Fibroblast of skin of left quadriceps (primary cell): ENCODE data around the gene TEX51.

Source experiments
- DNase-seq, 2 experiments: peaks; one replicate each; pipeline ENCODE4 v3.0.0-alpha.2; 2013; ENCODE audit warnings: low read depth in 2 of 2

Gene TEX51

GRCh38 chr2:126898636-126899035 is at the start of gene TEX51:
TSS of gene TEX51 (plus strand) at chr2:126898890. CDS start at chr2:126898919, 29 bp downstream.
- DNase-seq = no peak

- no peak for DNase-seq
These were observed 49.6 kb upstream of the TEX51 start for GRCh38 chr2:126849054-126849453.

- no peak for DNase-seq
These were observed 49.2 kb upstream of the TEX51 start for GRCh38 chr2:126849486-126849885.

GRCh38 chr2:126849991-126850535 is 48.6 kb upstream of the TEX51 start:
- DNase-seq = no peak

GRCh38 chr2:126850940-126851339 is 47.8 kb upstream of the TEX51 start:
- DNase-seq = no peak

GRCh38 chr2:126851756-126852155 is 46.9 kb upstream of the TEX51 start:
- DNase-seq = no peak

GRCh38 chr2:126852361-126852760 is 46.3 kb upstream of the TEX51 start:
- no peak for DNase-seq

GRCh38 chr2:126855606-126856005 is 43.1 kb upstream of the TEX51 start:
- DNase-seq = no peak

- DNase-seq = no peak
These were observed 42.3 kb upstream of the TEX51 start for GRCh38 chr2:126856403-126856802.

- no peak for DNase-seq
These were observed 41.2 kb upstream of the TEX51 start for GRCh38 chr2:126857502-126857901.

- peak; percentile 4 to 7 for DNase-seq
These were observed 40.7 kb upstream of the TEX51 start for GRCh38 chr2:126858013-126858412.

GRCh38 chr2:126858436-126858835 is 40.3 kb upstream of the TEX51 start:
- DNase-seq = no peak

GRCh38 chr2:126858991-126859390 is 39.7 kb upstream of the TEX51 start:
- no peak for DNase-seq

- DNase-seq = no peak
These were observed 39.1 kb upstream of the TEX51 start for GRCh38 chr2:126859631-126860030.

- no peak for DNase-seq
These were observed 38.3 kb upstream of the TEX51 start for GRCh38 chr2:126860385-126860784.

GRCh38 chr2:126862730-126863129 is 36.0 kb upstream of the TEX51 start:
- DNase-seq = no peak

- no peak for DNase-seq
These were observed 35.2 kb upstream of the TEX51 start for GRCh38 chr2:126863336-126864015.

- no peak for DNase-seq
These were observed 33.8 kb upstream of the TEX51 start for GRCh38 chr2:126864861-126865260.

GRCh38 chr2:126866451-126866850 is 32.2 kb upstream of the TEX51 start:
- no peak for DNase-seq

GRCh38 chr2:126874961-126875360 is 23.7 kb upstream of the TEX51 start:
- no peak for DNase-seq

GRCh38 chr2:126876631-126877030 is 22.1 kb upstream of the TEX51 start:
- DNase-seq = no peak

- no peak for DNase-seq
These were observed 21.6 kb upstream of the TEX51 start for GRCh38 chr2:126877041-126877440.

GRCh38 chr2:126877861-126878565 is 20.7 kb upstream of the TEX51 start:
- DNase-seq = no peak
